HEK293 (cell line): Measurements from ENCODE around the gene RBP7.
"Not testable (repeated sequence)": the region's sequence is repeated elsewhere in the genome, so short reads cannot be mapped to it uniquely, and the experiment has no call there.

ENCODE experiments used
- CTCF ChIA-PET: fragments of 350-600 bp; formaldehyde crosslinking; extraction: SDS; loops from one replicate; lab custom pipeline; 2021; ENCODE audit warnings: antibody characterized with exemption; lab: Yijun Ruan, JAX
- POLR2A ChIA-PET: fragments of 300-600 bp; formaldehyde crosslinking; extraction: SDS; loops from one replicate; lab custom pipeline; 2020; ENCODE audit warnings: antibody characterized with exemption, inconsistent platforms; lab: Yijun Ruan, JAX
- H3K27ac ChIP-seq: fragments of 200-500 bp; sonication (Bioruptor generic); 2 replicates; pipeline ENCODE4 v1.5.1; 2014; ENCODE audit warnings: low read depth, low read length, control low read depth, inconsistent platforms; ENCODE audit errors: extremely low read depth
- H3K36me3 ChIP-seq, 2 experiments: fragments of 200-500 bp in 1 of 2; sonication (Bioruptor generic) in 1 of 2; 1 replicate in 1 of 2; 2 replicates in 1 of 2; pipeline ENCODE4 v1.5.1; 2014 to 2017; ENCODE audit warnings: inconsistent platforms in 2 of 2, low read length in 2 of 2; ENCODE audit not compliant: control insufficient read depth in 2 of 2, insufficient read depth in 1 of 2
- H3K4me1 ChIP-seq: fragments of 200-500 bp; sonication (Bioruptor generic); 2 replicates; pipeline ENCODE4 v1.5.1; 2014; ENCODE audit warnings: mild to moderate bottlenecking, low read length, inconsistent platforms; ENCODE audit not compliant: control insufficient read depth, insufficient read depth
- H3K4me3 ChIP-seq: 2 replicates; pipeline ENCODE4 v1.5.1; 2011; ENCODE audit warnings: low read depth, mild to moderate bottlenecking, control low read depth, low read length, moderate library complexity
- H3K9me3 ChIP-seq: fragments of 200-500 bp; sonication (Bioruptor generic); 2 replicates; pipeline ENCODE4 v1.5.1; 2014; ENCODE audit warnings: low read depth, low read length, inconsistent platforms; ENCODE audit not compliant: control insufficient read depth, insufficient read depth
- KLF16 ChIP-seq: fragments of 450-650 bp; formaldehyde crosslinking; IDR thresholded peaks from 2 replicates; pipeline ENCODE4 v1.5.1; 2017; ENCODE audit warnings: missing biosample characterization, missing genetic modification characterization
- ZBTB21 ChIP-seq: fragments of 450-650 bp; formaldehyde crosslinking; IDR thresholded peaks from 2 replicates; pipeline ENCODE4 v1.5.1; 2017; ENCODE audit warnings: missing biosample characterization, missing genetic modification characterization
- ZFHX2 ChIP-seq: fragments of 450-650 bp; formaldehyde crosslinking; conservative IDR thresholded peaks from 2 replicates; pipeline ENCODE4 v1.5.1; 2016; ENCODE audit warnings: missing biosample characterization, missing genetic modification characterization
- ZNF112 ChIP-seq: fragments of 450-650 bp; formaldehyde crosslinking; IDR thresholded peaks from 2 replicates; pipeline ENCODE4 v1.5.0; 2017; ENCODE audit warnings: missing biosample characterization, missing genetic modification characterization
- ZNF155 ChIP-seq: fragments of 450-650 bp; formaldehyde crosslinking; IDR thresholded peaks from 2 replicates; pipeline ENCODE4 v1.5.1; 2016; ENCODE audit warnings: missing biosample characterization, missing genetic modification characterization
- ZNF157 ChIP-seq: fragments of 450-650 bp; formaldehyde crosslinking; IDR thresholded peaks from 2 replicates; pipeline ENCODE4 v1.5.1; 2016; ENCODE audit warnings: missing biosample characterization, missing genetic modification characterization
- ZNF169 ChIP-seq: fragments of 450-650 bp; formaldehyde crosslinking; IDR thresholded peaks from 2 replicates; pipeline ENCODE4 v1.5.1; 2016; ENCODE audit warnings: missing biosample characterization, missing genetic modification characterization
- ZNF184 ChIP-seq: fragments of 450-650 bp; IDR thresholded peaks from 2 replicates; pipeline ENCODE4 v1.5.1; 2018; ENCODE audit warnings: missing biosample characterization, mild to moderate bottlenecking, missing genetic modification characterization
- ZNF214 ChIP-seq: fragments of 450-650 bp; formaldehyde crosslinking; IDR thresholded peaks from 2 replicates; pipeline ENCODE4 v1.5.1; 2017; ENCODE audit warnings: missing biosample characterization, mild to moderate bottlenecking, missing genetic modification characterization, borderline replicate concordance
- ZNF501 ChIP-seq: fragments of 450-650 bp; formaldehyde crosslinking; IDR thresholded peaks from 2 replicates; pipeline ENCODE4 v1.5.1; 2016; ENCODE audit warnings: missing biosample characterization, missing genetic modification characterization
- ZNF549 ChIP-seq: fragments of 450-650 bp; IDR thresholded peaks from 2 replicates; pipeline ENCODE4 v1.5.1; 2018; ENCODE audit warnings: missing biosample characterization, missing genetic modification characterization, mild to moderate bottlenecking, inconsistent platforms, moderate library complexity
- ZNF585B ChIP-seq: fragments of 450-650 bp; formaldehyde crosslinking; IDR thresholded peaks from 2 replicates; pipeline ENCODE4 v1.5.1; 2016; ENCODE audit warnings: missing biosample characterization, missing genetic modification characterization
- ZNF596 ChIP-seq: fragments of 450-650 bp; IDR thresholded peaks from 2 replicates; pipeline ENCODE4 v1.5.0; 2018; ENCODE audit warnings: missing biosample characterization, mild to moderate bottlenecking, missing genetic modification characterization, moderate library complexity
- ZNF658 ChIP-seq: fragments of 450-650 bp; formaldehyde crosslinking; IDR thresholded peaks from 2 replicates; pipeline ENCODE4; 2016; ENCODE audit warnings: missing biosample characterization, missing genetic modification characterization
- ZNF747 ChIP-seq: fragments of 450-650 bp; formaldehyde crosslinking; IDR thresholded peaks from 2 replicates; pipeline ENCODE4 v1.5.1; 2016; ENCODE audit warnings: missing biosample characterization, missing genetic modification characterization
- TF ChIP-seq, protein P1 (sequence below): fragments of 450-650 bp; formaldehyde crosslinking; IDR thresholded peaks from 2 replicates; pipeline ENCODE4 v1.5.0; 2017; ENCODE audit warnings: missing biosample characterization, missing genetic modification characterization, borderline replicate concordance
- TF ChIP-seq, protein P2 (sequence below): fragments of 450-650 bp; formaldehyde crosslinking; IDR thresholded peaks from 2 replicates; pipeline ENCODE4 v1.5.1; 2016; ENCODE audit warnings: missing biosample characterization, missing genetic modification characterization
- TF ChIP-seq, protein P3 (sequence below): fragments of 450-650 bp; formaldehyde crosslinking; IDR thresholded peaks from 2 replicates; pipeline ENCODE4 v1.5.1; 2017; ENCODE audit warnings: missing biosample characterization, mild to moderate bottlenecking, missing genetic modification characterization, moderate library complexity
- TF ChIP-seq, protein P4 (sequence below): fragments of 450-650 bp; formaldehyde crosslinking; IDR thresholded peaks from 2 replicates; pipeline ENCODE4 v1.5.1; 2016; ENCODE audit warnings: missing biosample characterization, missing genetic modification characterization
- TF ChIP-seq, protein P5 (sequence below): fragments of 450-650 bp; formaldehyde crosslinking; IDR thresholded peaks from 2 replicates; pipeline ENCODE4 v1.5.1; 2016; ENCODE audit warnings: missing biosample characterization, missing genetic modification characterization

The RBP7 gene

DNA sequence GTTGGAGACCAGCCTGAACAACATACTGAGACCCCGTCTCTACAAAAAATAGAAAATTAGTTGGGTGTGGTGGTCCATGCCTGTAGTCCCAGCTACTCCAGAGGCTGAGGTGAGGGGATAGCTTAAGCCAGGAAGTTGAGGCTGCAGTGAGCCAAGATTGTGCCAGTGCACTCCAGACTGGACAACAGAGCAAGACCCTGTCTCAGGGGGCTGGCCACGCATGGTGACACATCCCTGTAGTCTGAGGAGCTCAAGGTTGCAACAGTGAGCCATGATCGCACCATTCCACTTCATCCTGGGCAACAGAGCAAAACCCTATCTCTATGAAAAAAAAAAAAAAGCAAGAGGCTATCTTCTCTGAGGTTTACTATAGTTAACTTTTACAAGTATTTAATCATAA lies 23.1 kb downstream of the RBP7 start (continued):
- TF ChIP-seq ZNF747 (no peak), ZNF596 (no peak), ZNF549 (no peak), ZNF214 (tag by site-specific recombination) (no peak), ZNF658 (no peak)
- TF ChIP-seq, protein P1, sequence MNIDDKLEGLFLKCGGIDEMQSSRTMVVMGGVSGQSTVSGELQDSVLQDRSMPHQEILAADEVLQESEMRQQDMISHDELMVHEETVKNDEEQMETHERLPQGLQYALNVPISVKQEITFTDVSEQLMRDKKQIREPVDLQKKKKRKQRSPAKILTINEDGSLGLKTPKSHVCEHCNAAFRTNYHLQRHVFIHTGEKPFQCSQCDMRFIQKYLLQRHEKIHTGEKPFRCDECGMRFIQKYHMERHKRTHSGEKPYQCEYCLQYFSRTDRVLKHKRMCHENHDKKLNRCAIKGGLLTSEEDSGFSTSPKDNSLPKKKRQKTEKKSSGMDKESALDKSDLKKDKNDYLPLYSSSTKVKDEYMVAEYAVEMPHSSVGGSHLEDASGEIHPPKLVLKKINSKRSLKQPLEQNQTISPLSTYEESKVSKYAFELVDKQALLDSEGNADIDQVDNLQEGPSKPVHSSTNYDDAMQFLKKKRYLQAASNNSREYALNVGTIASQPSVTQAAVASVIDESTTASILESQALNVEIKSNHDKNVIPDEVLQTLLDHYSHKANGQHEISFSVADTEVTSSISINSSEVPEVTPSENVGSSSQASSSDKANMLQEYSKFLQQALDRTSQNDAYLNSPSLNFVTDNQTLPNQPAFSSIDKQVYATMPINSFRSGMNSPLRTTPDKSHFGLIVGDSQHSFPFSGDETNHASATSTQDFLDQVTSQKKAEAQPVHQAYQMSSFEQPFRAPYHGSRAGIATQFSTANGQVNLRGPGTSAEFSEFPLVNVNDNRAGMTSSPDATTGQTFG (tag by site-specific recombination) = no peak
- TF ChIP-seq, protein P2, sequence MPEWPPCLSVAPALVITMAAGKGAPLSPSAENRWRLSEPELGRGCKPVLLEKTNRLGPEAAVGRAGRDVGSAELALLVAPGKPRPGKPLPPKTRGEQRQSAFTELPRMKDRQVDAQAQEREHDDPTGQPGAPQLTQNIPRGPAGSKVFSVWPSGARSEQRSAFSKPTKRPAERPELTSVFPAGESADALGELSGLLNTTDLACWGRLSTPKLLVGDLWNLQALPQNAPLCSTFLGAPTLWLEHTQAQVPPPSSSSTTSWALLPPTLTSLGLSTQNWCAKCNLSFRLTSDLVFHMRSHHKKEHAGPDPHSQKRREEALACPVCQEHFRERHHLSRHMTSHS (tag by site-specific recombination) = no peak
- TF ChIP-seq, protein P3, sequence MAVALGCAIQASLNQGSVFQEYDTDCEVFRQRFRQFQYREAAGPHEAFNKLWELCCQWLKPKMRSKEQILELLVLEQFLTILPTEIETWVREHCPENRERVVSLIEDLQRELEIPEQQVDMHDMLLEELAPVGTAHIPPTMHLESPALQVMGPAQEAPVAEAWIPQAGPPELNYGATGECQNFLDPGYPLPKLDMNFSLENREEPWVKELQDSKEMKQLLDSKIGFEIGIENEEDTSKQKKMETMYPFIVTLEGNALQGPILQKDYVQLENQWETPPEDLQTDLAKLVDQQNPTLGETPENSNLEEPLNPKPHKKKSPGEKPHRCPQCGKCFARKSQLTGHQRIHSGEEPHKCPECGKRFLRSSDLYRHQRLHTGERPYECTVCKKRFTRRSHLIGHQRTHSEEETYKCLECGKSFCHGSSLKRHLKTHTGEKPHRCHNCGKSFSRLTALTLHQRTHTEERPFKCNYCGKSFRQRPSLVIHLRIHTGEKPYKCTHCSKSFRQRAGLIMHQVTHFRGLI (tag by site-specific recombination) = no peak

DNA sequence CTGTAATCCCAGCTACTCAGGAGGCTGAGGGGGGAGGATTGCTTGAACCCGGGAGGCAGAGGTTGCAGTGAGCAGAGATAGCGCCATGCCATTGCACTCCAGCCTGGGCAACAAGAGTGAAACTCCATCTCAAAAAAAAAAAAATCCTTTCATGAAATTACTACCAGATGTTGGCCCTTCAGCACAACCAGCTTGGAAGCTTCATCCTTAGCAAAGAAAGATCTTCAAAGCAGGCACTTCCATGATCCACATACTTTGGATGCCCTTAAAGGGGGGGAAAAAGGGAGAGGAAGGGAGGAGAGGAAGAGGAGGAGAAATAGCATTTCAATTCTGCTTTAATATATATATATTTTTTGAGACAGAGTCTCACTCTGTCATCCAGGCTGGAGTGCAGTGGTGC lies 23.6 kb downstream of the RBP7 start:
- H3K9me3 ChIP-seq, H3K27ac ChIP-seq, H3K4me3 ChIP-seq, H3K4me1 ChIP-seq, POLR2A ChIA-PET, H3K36me3 ChIP-seq: not testable (repeated sequence)
- CTCF ChIA-PET = interaction anchor here (0.6 kb wide), 1 partner anchor 279 kb away, joined by 5 read pairs; no protein-coding TSS in a partner anchor

DNA sequence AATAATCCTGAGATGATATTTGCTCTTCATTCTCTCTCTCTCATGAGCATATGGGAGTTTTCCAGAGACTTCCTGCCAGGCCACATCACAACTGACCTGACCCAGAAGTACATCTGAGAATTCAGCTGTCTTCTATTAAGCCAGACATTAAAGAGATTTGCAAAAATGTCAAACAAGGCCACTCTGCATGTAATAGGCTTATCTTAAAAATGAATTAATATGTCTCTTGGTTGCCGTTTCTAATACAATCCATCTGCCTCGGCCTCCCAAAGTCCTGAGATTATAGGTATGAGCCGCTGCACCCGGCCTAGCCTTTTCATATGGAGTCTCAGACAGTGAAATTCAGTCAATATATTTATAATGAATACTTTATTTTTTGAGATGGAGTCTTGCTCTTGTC lies 25.0 kb downstream of the RBP7 start:
- H3K9me3 ChIP-seq, H3K4me1 ChIP-seq, CTCF ChIA-PET, H3K27ac ChIP-seq, POLR2A ChIA-PET, H3K36me3 ChIP-seq, H3K4me3 ChIP-seq: not testable (repeated sequence)

DNA sequence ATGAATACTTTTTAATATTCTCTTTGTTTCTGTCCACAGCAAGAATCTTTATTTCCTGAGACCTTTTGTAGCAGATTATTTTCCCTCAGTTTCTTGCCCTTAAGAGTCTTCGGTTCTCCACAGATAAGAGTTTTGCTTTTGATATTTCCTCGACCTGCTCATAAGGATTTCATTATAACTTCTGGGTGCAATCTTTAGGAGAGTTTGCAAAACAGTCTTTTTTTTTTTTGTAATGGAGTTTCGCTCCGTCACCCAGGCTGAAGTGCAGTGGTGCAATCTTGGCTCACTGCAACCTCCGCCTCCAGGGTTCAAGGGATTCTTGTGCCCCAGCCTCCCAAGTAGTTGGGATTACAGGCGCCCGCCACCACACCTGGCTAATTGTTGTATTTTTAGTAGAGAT lies 25.6 kb downstream of the RBP7 start:
- H3K4me3 ChIP-seq = no peak overlapping the region
- H3K36me3 ChIP-seq = no peaks in the 10 kb centered on the region
- ChIA-PET POLR2A (no interaction called here), CTCF (no interaction called here)
- H3K4me1 ChIP-seq = no peaks in the 10 kb centered on the region
- H3K9me3 ChIP-seq = no peaks in the 10 kb centered on the region
- no peak overlapping the region for H3K27ac ChIP-seq
- no peak for TF ChIP-seq ZFHX2 (tag by site-specific recombination)
- TF ChIP-seq ZNF112 (tag by site-specific recombination) = no peak
- no peak for TF ChIP-seq KLF16 (tag by site-specific recombination)
- TF ChIP-seq, protein P1 (tag by site-specific recombination) = no peak
- TF ChIP-seq ZNF169 (tag by site-specific recombination) = no peak
- no peak for TF ChIP-seq ZNF184 (tag by site-specific recombination)
- no peak for TF ChIP-seq ZBTB21 (tag by site-specific recombination)
- TF ChIP-seq, protein P4, sequence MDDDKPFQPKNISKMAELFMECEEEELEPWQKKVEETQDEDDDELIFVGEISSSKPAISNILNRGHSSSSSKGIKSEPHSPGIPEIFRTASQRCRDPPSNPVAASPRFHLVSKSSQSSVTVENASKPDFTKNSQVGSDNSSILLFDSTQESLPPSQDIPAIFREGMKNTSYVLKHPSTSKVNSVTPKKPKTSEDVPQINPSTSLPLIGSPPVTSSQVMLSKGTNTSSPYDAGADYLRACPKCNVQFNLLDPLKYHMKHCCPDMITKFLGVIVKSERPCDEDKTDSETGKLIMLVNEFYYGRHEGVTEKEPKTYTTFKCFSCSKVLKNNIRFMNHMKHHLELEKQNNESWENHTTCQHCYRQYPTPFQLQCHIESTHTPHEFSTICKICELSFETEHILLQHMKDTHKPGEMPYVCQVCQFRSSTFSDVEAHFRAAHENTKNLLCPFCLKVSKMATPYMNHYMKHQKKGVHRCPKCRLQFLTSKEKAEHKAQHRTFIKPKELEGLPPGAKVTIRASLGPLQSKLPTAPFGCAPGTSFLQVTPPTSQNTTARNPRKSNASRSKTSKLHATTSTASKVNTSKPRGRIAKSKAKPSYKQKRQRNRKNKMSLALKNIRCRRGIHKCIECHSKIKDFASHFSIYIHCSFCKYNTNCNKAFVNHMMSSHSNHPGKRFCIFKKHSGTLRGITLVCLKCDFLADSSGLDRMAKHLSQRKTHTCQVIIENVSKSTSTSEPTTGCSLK (tag by site-specific recombination) = no peak
- TF ChIP-seq ZNF157 (tag by site-specific recombination) = no peak
- TF ChIP-seq ZNF501 = no peak
- no peak for TF ChIP-seq ZNF585B
- TF ChIP-seq, protein P5, sequence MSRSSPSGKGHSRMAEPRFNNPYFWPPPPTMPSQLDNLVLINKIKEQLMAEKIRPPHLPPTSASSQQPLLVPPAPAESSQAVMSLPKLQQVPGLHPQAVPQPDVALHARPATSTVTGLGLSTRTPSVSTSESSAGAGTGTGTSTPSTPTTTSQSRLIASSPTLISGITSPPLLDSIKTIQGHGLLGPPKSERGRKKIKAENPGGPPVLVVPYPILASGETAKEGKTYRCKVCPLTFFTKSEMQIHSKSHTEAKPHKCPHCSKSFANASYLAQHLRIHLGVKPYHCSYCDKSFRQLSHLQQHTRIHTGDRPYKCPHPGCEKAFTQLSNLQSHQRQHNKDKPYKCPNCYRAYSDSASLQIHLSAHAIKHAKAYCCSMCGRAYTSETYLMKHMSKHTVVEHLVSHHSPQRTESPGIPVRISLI (tag by site-specific recombination) = no peak
- TF ChIP-seq ZNF155 (tag by site-specific recombination) = no peak
